Measurements from ENCODE around the gene TRAPPC3.

GRCh38 chr1:36162680-36163239 is 13.5 kb upstream of the TRAPPC3 start:
- no peak for TF ChIP-seq EZH2 (IDR thresholded peaks at IDR 0.05; ENCODE audit: borderline replicate concordance, low read depth, low read length, poor library complexity, severe bottlenecking)
- no peak for TF ChIP-seq CTCF (conservative IDR thresholded peaks at IDR 0.05; ENCODE audit: low read depth, low read length)
